Activated T-cell treated with anti-CD3 and anti-CD28 coated beads, Interleukin-2, amount 50 U/mL, for 4 hours (primary cell): Measurements from ENCODE around the gene ZNF664. TPM values are rescaled to one million over a fixed set of nuclear protein-coding genes. Genes with fewer than 3 reads are reported as not detected.

Source experiments
- ATAC-seq, 2 donors: fragments of 200-7000 bp; cut with Tn5 transposase; one replicate each; pipeline ENCODE4 v1.10.0; 2021
- DNase-seq: peaks from one replicate; pipeline ENCODE4 v3.0.0-alpha.2; 2020
- H3K27me3 Mint-ChIP-seq: one replicate; pipeline ENCODE4 v1.8.0; 2021; ENCODE audit warnings: low read depth, mixed read lengths
- H3K36me3 Mint-ChIP-seq: one replicate; pipeline ENCODE4 v1.8.0; 2022; ENCODE audit warnings: mixed read lengths; ENCODE audit not compliant: insufficient read depth
- H3K4me1 Mint-ChIP-seq: one replicate; pipeline ENCODE4 v1.8.0; 2021; ENCODE audit warnings: low read depth, mixed read lengths
- H3K4me3 Mint-ChIP-seq: one replicate; pipeline ENCODE4 v1.8.0; 2021; ENCODE audit warnings: mild to moderate bottlenecking, moderate library complexity, mixed read lengths
- H3K9me3 Mint-ChIP-seq: one replicate; pipeline ENCODE4 v1.8.0; 2021; ENCODE audit warnings: mixed read lengths
- total RNA-seq, 3 donors: library from RNA; stranded (reverse); gene quantifications; one replicate each; pipeline ENCODE4 v1.2.1, GENCODE V29; 2021

The ZNF664 gene
- total RNA-seq, 3 donors from 2014 or later = 63.7 to 65.2 (median 64.3) TPM

- peaks cover 33% of the 10 kb centered on the region for H3K4me1 Mint-ChIP-seq
- DNase-seq = peak; percentile 29
- H3K36me3 Mint-ChIP-seq = peaks cover 23% of the 10 kb centered on the region
- no peaks in the 10 kb centered on the region for H3K9me3 Mint-ChIP-seq
- ATAC-seq = peak; percentile 92 to 95
- H3K27me3 Mint-ChIP-seq = no peaks in the 10 kb centered on the region
- H3K4me3 Mint-ChIP-seq = peak overlapping the region; percentile 64
Measured at GRCh38 chr12:123937707-123938591, 35.1 kb upstream of the ZNF664 start.

- peak overlapping the region; percentile 64 for H3K4me3 Mint-ChIP-seq
- ATAC-seq (peak; percentile 36), DNase-seq (no peak)
- H3K4me1 Mint-ChIP-seq = peaks cover 27% of the 10 kb centered on the region
- peaks cover 23% of the 10 kb centered on the region for H3K36me3 Mint-ChIP-seq
- H3K9me3 Mint-ChIP-seq = no peaks in the 10 kb centered on the region
- H3K27me3 Mint-ChIP-seq = no peaks in the 10 kb centered on the region
Measured at GRCh38 chr12:123938679-123939480, 34.1 kb upstream of the ZNF664 start.

- peaks cover 27% of the 10 kb centered on the region for H3K4me1 Mint-ChIP-seq
- ATAC-seq (no peak), DNase-seq (no peak)
- H3K36me3 Mint-ChIP-seq = peaks cover 28% of the 10 kb centered on the region
- H3K4me3 Mint-ChIP-seq = no peak overlapping the region
- no peaks in the 10 kb centered on the region for H3K9me3 Mint-ChIP-seq
- H3K27me3 Mint-ChIP-seq = no peaks in the 10 kb centered on the region
Measured at GRCh38 chr12:123939716-123940626, 33.0 kb upstream of the ZNF664 start.

GRCh38 chr12:123940627-123940966, 32.4 kb upstream of the ZNF664 start:
- peaks cover 28% of the 10 kb centered on the region for H3K36me3 Mint-ChIP-seq
- no peak for DNase-seq
- H3K9me3 Mint-ChIP-seq = no peaks in the 10 kb centered on the region
- H3K27me3 Mint-ChIP-seq = no peaks in the 10 kb centered on the region
- no peak overlapping the region for H3K4me3 Mint-ChIP-seq
- H3K4me1 Mint-ChIP-seq = peaks cover 27% of the 10 kb centered on the region
- no peak for ATAC-seq

- Mint-ChIP-seq H3K9me3 (no peaks in the 10 kb centered on the region), H3K27me3 (no peaks in the 10 kb centered on the region), H3K4me1 (peaks cover 27% of the 10 kb centered on the region), H3K36me3 (peaks cover 31% of the 10 kb centered on the region), H3K4me3 (no peak overlapping the region)
- DNase-seq (no peak), ATAC-seq (no peak)
Measured at GRCh38 chr12:123941000-123941399, 32.0 kb upstream of the ZNF664 start.

GRCh38 chr12:123941624-123942237, 31.3 kb upstream of the ZNF664 start:
- Mint-ChIP-seq H3K4me3 (no peak overlapping the region), H3K27me3 (no peaks in the 10 kb centered on the region), H3K36me3 (peaks cover 26% of the 10 kb centered on the region), H3K9me3 (no peaks in the 10 kb centered on the region), H3K4me1 (peaks cover 22% of the 10 kb centered on the region)
- ATAC-seq (no peak), DNase-seq (no peak)

- H3K27me3 Mint-ChIP-seq = no peaks in the 10 kb centered on the region
- H3K4me1 Mint-ChIP-seq = peaks cover 21% of the 10 kb centered on the region
- no peak for DNase-seq
- H3K4me3 Mint-ChIP-seq = no peak overlapping the region
- H3K9me3 Mint-ChIP-seq = no peaks in the 10 kb centered on the region
- no peak for ATAC-seq
- H3K36me3 Mint-ChIP-seq = peaks cover 25% of the 10 kb centered on the region
Measured at GRCh38 chr12:123942238-123942653, 30.8 kb upstream of the ZNF664 start.

GRCh38 chr12:123942911-123943648, 29.9 kb upstream of the ZNF664 start:
- Mint-ChIP-seq H3K9me3 (no peaks in the 10 kb centered on the region), H3K27me3 (no peaks in the 10 kb centered on the region), H3K4me3 (no peak overlapping the region), H3K36me3 (peaks cover 25% of the 10 kb centered on the region), H3K4me1 (peaks cover 13% of the 10 kb centered on the region)
- ATAC-seq = no peak
- DNase-seq = no peak

- ATAC-seq = no peak
- Mint-ChIP-seq H3K4me1 (peaks cover 5% of the 10 kb centered on the region), H3K4me3 (no peak overlapping the region)
Measured at GRCh38 chr12:123943816-123944215, 29.2 kb upstream of the ZNF664 start.

GRCh38 chr12:123944696-123945095, 28.3 kb upstream of the ZNF664 start:
- no peak for ATAC-seq
- no peaks in the 10 kb centered on the region for H3K4me1 Mint-ChIP-seq
- no peaks in the 10 kb centered on the region for H3K27me3 Mint-ChIP-seq
- H3K9me3 Mint-ChIP-seq = no peaks in the 10 kb centered on the region
- H3K36me3 Mint-ChIP-seq = peaks cover 28% of the 10 kb centered on the region
- DNase-seq = no peak
- no peak overlapping the region for H3K4me3 Mint-ChIP-seq

More at GRCh38 chr12:123943816-123944215, 29.2 kb upstream of the ZNF664 start:
- H3K36me3 Mint-ChIP-seq = peaks cover 27% of the 10 kb centered on the region
- no peak for DNase-seq
- H3K27me3 Mint-ChIP-seq = no peaks in the 10 kb centered on the region
- H3K9me3 Mint-ChIP-seq = no peaks in the 10 kb centered on the region

GRCh38 chr12:123945287-123946151, 27.5 kb upstream of the ZNF664 start:
- no peaks in the 10 kb centered on the region for H3K27me3 Mint-ChIP-seq
- H3K36me3 Mint-ChIP-seq = peaks cover 28% of the 10 kb centered on the region
- no peak overlapping the region for H3K4me3 Mint-ChIP-seq
- no peaks in the 10 kb centered on the region for H3K4me1 Mint-ChIP-seq
- ATAC-seq (no peak), DNase-seq (no peak)
- H3K9me3 Mint-ChIP-seq = no peaks in the 10 kb centered on the region

GRCh38 chr12:123946152-123946515, 26.9 kb upstream of the ZNF664 start:
- DNase-seq (no peak), ATAC-seq (no peak)
- H3K9me3 Mint-ChIP-seq = no peaks in the 10 kb centered on the region
- H3K4me3 Mint-ChIP-seq = no peak overlapping the region
- no peaks in the 10 kb centered on the region for H3K27me3 Mint-ChIP-seq
- H3K36me3 Mint-ChIP-seq = peaks cover 28% of the 10 kb centered on the region
- no peaks in the 10 kb centered on the region for H3K4me1 Mint-ChIP-seq
